K562 (cell line): ENCODE data around the gene CFAP157. TPM values are rescaled to one million over a fixed set of nuclear protein-coding genes. Genes with fewer than 3 reads are reported as not detected.
A peak's percentile ranks its signal among the peaks of the same experiment; 100 is the strongest.

ENCODE experiments used
- GTF2A2 ChIP-seq: IDR thresholded peaks from 2 replicates; pipeline ENCODE4 v1.6.1; 2016; ENCODE audit warnings: mild to moderate bottlenecking, missing genetic modification characterization, missing compliant biosample characterization
- HDAC6 ChIP-seq: IDR thresholded peaks from 2 replicates; pipeline ENCODE4 v1.6.1; 2012; ENCODE audit warnings: low read depth, mild to moderate bottlenecking, control low read depth, inconsistent platforms, low read length, moderate library complexity
- JUND ChIP-seq, 2 experiments: IDR thresholded peaks; 2 replicates in 1 of 2; 3 replicates in 1 of 2; pipeline ENCODE4 v1.6.1; 2011; ENCODE audit warnings: borderline replicate concordance in 2 of 2, low read depth in 2 of 2, low read length in 2 of 2, improper control_type of control experiment in 1 of 2, missing biosample characterization in 1 of 2, missing genetic modification characterization in 1 of 2, missing genetic modification reagents in 1 of 2
- KDM1A ChIP-seq, 2 experiments: fragments of 450-650 bp; IDR thresholded peaks; 2 replicates each; pipeline ENCODE4 v1.6.1; 2016; ENCODE audit warnings: mild to moderate bottlenecking in 2 of 2
- MEIS2 ChIP-seq: fragments of 450-650 bp; IDR thresholded peaks from 2 replicates; pipeline ENCODE4 v1.6.1; 2014; ENCODE audit warnings: mild to moderate bottlenecking; ENCODE audit not compliant: partially characterized antibody
- NCOA6 ChIP-seq: fragments of 450-650 bp; IDR thresholded peaks from 2 replicates; pipeline ENCODE4 v1.6.1; 2017; ENCODE audit warnings: mild to moderate bottlenecking
- PHF20 ChIP-seq: fragments of 450-650 bp; IDR thresholded peaks from 2 replicates; pipeline ENCODE4 v1.6.1; 2018; ENCODE audit not compliant: partially characterized antibody
- RBM25 ChIP-seq: fragments of 200-400 bp; formaldehyde crosslinking; IDR thresholded peaks from 2 replicates; pipeline ENCODE4 v1.6.1; 2018; ENCODE audit warnings: low read length, low read depth, moderate library complexity; ENCODE audit not compliant: severe bottlenecking
- RCOR1 ChIP-seq, 2 experiments: IDR thresholded peaks; 2 replicates each; pipeline ENCODE4 v1.6.1; 2012; ENCODE audit warnings: low read depth in 2 of 2, low read length in 2 of 2, borderline replicate concordance in 1 of 2, improper control_type of control experiment in 1 of 2
- TCF7L2 ChIP-seq: fragments of 150-350 bp; IDR thresholded peaks from 2 replicates; pipeline ENCODE4 v1.6.1; 2016; ENCODE audit warnings: low read depth, mild to moderate bottlenecking, low read length, moderate library complexity
- YY1 ChIP-seq, 3 experiments: IDR thresholded peaks; 2 replicates each; pipeline ENCODE4 v1.6.1; 2011; ENCODE audit warnings: low read length in 2 of 3, mild to moderate bottlenecking in 2 of 3, moderate library complexity in 2 of 3, borderline replicate concordance in 1 of 3, control low read depth in 1 of 3, low read depth in 1 of 3; ENCODE audit not compliant: insufficient read depth in 3 of 3, insufficient replicate concordance in 2 of 3, control insufficient read depth in 1 of 3, insufficient read length in 1 of 3; ENCODE audit errors: extremely low read depth in 1 of 3
- ZNF347 ChIP-seq: fragments of 450-650 bp; formaldehyde crosslinking; IDR thresholded peaks from 2 replicates; pipeline ENCODE4 v1.4.0; 2020; ENCODE audit warnings: low read depth, mild to moderate bottlenecking, moderate library complexity
- ZNF384 ChIP-seq: IDR thresholded peaks from 2 replicates; pipeline ENCODE4 v1.6.1; 2012; ENCODE audit warnings: low read depth, low read length, improper control_type of control experiment
- polyA plus RNA-seq, 8 experiments: library from polyadenylated mRNA; depleted of rRNA in 4 of 8; stranded (reverse) in 5 of 8; unstranded in 3 of 8; fragments of >200 nt; fragmentation: Nextera tagmentation in 2 of 8; fragmentation: Illumina TruSeq in 1 of 8; extraction: Ambion mirVana in 2 of 8; extraction: Trizol in 1 of 8; gene quantifications; 2 replicates each; pipeline versions ENCODE4 v1.2.1 to v1.2.3, GENCODE V29; 2011 to 2014; ENCODE audit warnings: inconsistent platforms in 1 of 8, missing spikeins in 1 of 8
- total RNA-seq, 7 experiments: library from RNA; depleted of rRNA in 6 of 7; stranded (reverse); fragments of >200 nt in 6 of 7; fragmentation: Illumina TruSeq in 2 of 7; extraction: Trizol in 2 of 7; gene quantifications; 2 replicates each; pipeline versions ENCODE4 v1.2.1 to v1.2.3, GENCODE V29; 2011 to 2021; ENCODE audit warnings: low replicate concordance in 1 of 7
- TF ChIP-seq, protein P1 (sequence below): fragments of 450-650 bp; IDR thresholded peaks from 2 replicates; pipeline ENCODE4 v1.6.1; 2017; ENCODE audit warnings: antibody characterized with exemption

CFAP157 gene
- total and polyA plus RNA-seq, 9 of the 15 experiments (the other 6 are each of a cell fraction or from before 2014, with no cell fraction given) = 0.03 TPM; not detected in 8

GRCh38 chr9:127712371-127712770 lies 5.6 kb downstream of the CFAP157 start (continued):
- no peak for TF ChIP-seq HDAC6
- TF ChIP-seq, protein P1, sequence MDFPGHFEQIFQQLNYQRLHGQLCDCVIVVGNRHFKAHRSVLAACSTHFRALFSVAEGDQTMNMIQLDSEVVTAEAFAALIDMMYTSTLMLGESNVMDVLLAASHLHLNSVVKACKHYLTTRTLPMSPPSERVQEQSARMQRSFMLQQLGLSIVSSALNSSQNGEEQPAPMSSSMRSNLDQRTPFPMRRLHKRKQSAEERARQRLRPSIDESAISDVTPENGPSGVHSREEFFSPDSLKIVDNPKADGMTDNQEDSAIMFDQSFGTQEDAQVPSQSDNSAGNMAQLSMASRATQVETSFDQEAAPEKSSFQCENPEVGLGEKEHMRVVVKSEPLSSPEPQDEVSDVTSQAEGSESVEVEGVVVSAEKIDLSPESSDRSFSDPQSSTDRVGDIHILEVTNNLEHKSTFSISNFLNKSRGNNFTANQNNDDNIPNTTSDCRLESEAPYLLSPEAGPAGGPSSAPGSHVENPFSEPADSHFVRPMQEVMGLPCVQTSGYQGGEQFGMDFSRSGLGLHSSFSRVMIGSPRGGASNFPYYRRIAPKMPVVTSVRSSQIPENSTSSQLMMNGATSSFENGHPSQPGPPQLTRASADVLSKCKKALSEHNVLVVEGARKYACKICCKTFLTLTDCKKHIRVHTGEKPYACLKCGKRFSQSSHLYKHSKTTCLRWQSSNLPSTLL = no peak
- TF ChIP-seq RCOR1 (IDR thresholded peaks at IDR 0.05; ENCODE audit: borderline replicate concordance in 1 of 2, low read depth in 2 of 2, low read length in 2 of 2) = 0 out of 4 replicates have a peak, but pooled peaks of 1 of the 2 experiments have one; percentile 45
- TF ChIP-seq NCOA6 = no peak
- no peak for TF ChIP-seq ZNF384
- TF ChIP-seq KDM1A (IDR thresholded peaks at IDR 0.05) = peak in 1 of 2 experiments; percentile 72; a peak in 2 of 4 replicates
- no peak for TF ChIP-seq YY1 (IDR thresholded peaks at IDR 0.05; ENCODE audit: borderline replicate concordance in 1 of 3, control insufficient read depth in 1 of 3, extremely low read depth in 1 of 3, insufficient read depth in 3 of 3, insufficient read length in 1 of 3, insufficient replicate concordance in 2 of 3, low read depth in 1 of 3, low read length in 2 of 3)
- TF ChIP-seq PHF20 = no peak
- peak; percentile 71 for TF ChIP-seq RBM25
- TF ChIP-seq ZNF347 = no peak
- no peak for TF ChIP-seq JUND (IDR thresholded peaks at IDR 0.05; ENCODE audit: borderline replicate concordance, low read depth, low read length)
- no peak for TF ChIP-seq JUND (tag; IDR thresholded peaks at IDR 0.05; ENCODE audit: borderline replicate concordance, low read depth, low read length)
- no peak for TF ChIP-seq MEIS2
- no peak for TF ChIP-seq GTF2A2 (tag)
- TF ChIP-seq TCF7L2 = no peak
